NCI-H187 (cell line): Measurements from ENCODE around the gene AFG1L.
"Not testable (repeated sequence)": the region's sequence is repeated elsewhere in the genome, so short reads cannot be mapped to it uniquely, and the experiment has no call there.

Source experiments
- DNase-seq, 2 experiments: peaks; one replicate each; lab custom pipeline; 2025; lab: John Stamatoyannopoulos, UW

AFG1L gene

DNA sequence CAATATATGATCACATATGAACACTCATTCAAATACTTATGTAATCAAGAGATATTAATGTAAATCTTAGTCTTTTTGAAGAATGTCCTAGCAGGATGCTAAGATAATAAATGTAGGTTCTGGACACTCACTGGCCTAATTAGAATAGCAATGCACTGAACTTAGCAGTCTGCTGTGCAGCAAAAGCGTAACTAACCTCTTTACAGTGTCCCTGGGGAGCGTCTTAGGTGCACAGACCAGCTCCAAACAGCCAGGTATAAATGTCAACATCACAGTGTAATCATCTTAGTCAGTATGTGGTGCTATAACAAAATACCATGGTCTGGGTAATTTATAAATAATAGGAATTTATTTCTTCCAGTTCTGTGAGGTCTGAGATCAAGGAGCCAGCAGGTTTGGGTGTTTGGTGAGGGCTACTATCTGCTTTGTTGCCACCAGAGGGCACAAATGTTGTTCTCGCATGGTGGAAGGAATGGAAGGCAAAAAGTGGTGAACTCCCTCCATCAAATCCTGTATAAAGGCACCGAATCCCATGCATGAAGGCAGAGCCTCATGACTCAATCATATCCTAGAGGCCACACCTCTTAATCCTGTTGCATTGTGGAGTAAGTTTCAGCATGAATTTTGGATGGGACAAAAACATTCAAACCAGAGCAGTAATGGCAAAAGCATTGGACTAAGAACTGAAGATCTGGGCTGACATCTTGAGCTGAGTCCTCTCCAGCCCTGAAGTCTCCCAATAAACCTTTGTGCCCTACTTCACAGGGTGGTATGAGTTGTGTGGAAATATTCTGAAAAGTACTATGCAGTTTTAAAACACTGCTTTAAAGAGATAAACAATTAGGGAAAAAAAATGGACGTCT lies 224.1 kb downstream of the AFG1L start:
- DNase-seq = no peak

DNA sequence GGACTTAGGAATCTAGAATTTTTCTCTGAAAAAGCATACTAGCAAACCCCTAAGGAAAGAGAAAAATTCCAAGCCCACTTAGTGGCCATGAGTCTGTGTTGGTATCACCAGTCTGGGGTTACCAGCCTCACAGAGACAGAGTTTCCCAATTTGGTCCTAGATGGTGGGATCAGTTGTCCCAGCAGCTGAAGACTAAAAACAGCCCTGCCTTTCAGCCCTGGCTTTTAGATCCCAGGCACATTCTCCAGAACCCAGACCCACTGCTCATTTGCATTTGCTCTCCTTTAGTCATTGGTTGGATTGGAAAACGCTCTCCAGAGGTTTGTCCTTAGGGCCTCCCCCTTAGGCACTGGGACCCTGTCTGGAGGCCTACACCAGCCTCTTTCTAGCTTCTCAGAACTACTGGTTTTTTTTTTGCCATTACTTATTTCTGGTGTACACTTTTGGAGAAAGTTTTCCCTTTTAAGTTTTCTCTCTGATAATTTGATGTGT lies 226.8 kb downstream of the AFG1L start:
- no peak for DNase-seq

DNA sequence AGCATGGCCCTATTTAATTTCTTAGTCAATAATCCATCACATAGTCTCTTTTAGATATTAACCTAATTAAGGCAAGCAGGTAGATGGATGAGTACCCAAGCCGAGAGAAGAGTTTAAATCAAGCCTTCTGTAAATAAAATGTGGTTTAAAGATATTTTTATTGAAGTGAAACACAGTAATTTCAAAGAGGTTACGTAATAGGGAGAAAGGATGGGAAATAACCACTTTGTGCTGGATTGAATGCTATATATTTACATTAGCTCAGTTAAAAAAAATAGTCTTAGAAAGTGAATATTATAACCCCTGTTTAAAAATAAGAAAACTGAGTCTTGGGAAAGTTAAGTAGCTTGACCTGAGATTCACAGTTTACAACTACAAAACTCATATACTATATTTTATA lies 228.8 kb downstream of the AFG1L start:
- DNase-seq = no peak

DNA sequence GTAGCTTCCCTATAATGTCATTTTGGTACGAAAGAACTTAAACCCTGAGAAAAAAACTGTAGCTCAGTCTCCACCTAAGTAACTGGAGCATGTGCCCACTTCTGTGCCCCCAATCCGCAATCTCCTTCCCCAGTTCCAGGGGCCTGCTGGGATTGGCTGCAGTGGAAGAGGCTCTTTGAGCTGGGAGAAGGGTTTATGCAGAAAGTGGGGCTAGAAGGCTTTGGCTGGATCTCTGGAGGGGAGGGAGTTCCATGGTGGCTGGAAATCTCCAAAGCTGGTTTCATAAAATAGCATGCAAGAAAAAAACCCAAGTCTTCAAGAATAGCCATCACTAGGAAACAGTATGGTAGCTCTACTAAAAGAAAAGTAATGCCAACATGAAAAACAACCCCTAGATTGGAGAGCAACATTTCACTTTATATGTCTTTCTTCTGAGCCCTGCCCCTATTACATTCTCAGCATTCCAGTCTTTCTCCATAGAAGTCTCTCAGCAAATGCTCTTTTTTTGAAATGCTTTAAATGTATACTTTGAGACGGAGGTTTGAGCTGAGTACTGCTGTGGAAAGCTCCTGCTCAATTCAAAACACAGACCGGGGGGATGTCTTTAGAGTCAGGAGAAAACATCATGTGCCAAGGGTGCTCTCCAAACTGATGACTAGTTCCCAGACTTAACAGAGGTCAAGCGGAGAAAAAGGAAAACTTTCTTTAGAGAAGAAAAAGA lies 229.8 kb downstream of the AFG1L start:
- no peak for DNase-seq

DNA sequence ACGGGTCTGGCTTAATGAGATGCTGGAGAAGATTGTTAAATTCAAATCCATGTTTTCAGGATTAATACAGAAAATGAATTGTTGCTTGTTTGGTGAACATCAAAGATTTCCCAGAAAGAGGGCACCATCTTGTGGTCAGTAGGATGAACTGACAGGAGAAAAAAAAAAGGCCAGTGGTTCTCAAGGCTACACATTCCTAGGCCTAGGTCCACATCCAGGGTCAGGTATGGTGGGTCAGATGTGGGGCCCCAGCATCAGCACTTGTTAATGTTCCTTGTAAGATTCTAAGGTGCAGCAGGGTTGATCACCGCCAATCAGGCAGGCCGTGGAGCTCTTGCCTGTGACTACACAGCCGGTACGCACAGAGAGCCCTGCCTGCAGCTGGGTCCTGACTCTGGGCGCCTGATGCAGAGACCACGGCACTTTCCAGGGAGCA lies 231.9 kb downstream of the AFG1L start:
- no peak for DNase-seq

DNA sequence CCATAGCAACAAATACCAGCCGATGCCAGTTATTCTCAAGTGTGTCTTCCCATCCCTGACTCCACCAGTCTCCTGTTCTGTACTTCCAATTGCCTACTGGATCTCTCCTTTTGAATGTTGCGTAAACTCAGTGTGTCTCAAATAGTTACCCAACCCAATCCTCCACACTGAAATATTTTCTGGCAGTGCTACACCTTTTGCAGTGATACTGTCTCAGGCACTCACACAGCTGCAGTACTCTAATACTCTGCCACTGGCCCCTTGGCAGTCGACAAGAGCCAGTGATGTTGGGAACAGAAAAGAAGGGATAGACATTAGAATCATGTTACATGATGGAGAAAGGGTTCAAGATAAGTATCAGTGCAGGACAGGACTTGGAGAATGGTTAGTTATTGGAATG lies 234.0 kb downstream of the AFG1L start:
- DNase-seq = no peak

DNA sequence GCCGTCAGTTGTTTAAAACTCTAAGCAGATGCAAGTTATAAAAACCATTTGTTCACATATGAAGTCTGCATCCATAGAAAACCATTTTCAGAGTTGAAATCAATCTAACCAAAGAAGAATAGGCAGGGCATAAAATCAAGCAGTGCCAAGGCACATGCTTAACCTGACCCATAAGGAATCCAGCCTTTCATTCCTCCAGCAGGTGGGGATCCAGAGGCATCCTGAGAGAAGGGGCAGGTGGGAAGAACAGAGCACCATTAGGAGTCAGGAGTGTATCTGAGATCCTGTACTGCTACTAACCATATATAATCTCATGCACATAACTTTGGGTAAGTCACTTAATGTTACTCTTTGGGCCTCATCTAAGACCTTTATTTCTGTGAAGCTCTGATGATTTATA lies 236.5 kb downstream of the AFG1L start:
- DNase-seq = no peak

DNA sequence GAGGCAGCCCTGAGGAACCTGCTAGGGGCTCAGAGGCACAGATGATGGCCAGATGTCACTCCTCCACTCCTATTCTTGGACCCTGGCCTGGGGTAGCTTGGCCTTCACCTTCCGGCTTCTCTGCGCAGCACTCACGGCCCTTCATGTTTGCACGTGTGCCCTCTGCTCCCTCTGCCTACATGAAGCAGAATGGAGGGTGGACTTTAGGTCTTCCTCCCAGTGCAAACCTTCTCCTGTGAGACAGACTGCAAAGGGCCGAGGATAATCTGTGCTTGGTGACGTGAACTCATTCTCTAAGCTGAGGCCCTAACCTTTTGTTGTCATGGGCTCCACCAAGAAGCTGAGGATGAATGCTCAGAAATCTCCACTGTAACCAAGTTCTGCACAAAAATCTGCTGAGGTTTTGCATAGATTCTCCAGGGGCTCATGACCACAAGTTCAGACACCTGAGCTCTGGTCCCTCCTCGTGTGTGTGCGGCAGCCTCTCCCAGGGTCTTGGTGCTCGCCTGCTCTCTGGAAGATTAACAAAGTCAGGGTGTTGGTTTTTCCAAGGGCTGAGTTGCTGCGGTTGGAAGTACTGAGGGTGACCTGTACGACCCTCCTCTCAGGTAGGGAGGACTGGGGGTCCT lies 240.4 kb downstream of the AFG1L start:
- DNase-seq = no peak

DNA sequence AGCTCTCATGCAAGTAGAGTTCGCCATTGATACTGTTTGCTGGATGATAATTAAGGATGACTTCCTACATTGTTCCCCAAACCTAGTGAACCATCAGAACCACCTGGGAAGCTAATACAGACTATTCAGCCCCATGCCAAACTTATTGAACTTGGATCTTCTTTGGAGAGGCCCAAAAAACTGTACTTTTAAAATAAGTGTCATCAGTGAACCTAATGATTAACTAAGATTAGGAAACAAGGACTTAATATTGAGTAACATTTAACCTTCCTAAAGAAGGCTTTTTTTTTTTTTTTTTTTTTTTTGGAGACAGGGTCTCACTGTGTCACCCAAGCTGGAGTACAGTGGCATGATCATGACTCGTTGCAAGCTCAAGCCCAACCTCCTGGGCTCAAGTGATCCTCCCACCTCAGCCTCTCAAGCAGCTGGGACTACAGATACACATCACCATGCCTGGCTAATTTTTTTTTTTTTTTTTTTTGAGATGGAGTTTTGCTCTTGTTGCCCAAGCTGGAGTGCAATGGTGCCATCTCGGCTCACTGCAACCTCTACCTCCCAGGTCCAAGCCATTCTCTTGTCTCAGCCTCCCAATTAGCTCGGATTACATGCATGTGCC lies 241.2 kb downstream of the AFG1L start:
- DNase-seq = not testable (repeated sequence)

DNA sequence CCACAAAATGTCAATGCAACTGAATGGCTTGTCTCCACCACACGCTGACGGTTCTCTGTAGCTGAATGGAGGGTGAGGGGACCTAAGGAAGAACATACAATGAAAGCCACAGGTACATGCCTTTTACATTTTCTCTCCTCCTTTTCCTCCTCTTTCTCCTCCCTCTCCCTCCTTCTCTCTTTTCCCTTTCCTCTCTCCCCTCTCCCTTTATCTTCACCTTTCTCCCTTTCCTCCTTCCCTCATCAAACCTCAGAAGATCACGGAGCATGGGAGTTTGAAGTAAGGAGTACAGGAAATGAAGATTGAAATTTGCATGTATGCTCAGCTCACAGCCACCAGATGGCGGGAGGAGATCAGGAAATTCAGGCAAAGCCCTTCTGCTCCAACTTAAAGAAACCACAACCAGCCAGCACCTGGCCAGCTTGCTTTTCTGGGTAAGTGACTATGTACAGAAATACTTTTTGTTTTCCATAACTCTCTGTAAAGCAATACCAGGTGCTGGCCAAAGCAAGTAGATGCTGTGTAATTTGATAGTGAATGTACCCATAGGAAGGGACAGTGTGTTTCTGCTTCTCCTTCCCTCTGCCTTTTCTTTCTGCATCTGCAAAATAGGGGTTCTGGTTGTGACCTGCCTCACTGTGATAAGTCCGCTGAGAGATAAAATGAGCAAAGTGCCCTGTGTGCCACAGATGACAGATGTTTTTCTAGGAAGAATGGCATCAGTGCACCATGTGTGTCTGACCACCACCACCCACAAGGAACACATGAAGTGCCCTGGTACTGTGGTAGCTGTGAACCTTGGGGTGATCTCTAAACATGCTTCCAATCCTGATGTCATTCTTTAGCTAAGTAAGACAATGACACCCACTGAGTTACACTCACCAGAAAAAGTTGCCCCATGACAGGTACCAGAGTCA lies 247.2 kb downstream of the AFG1L start:
- peak; percentile 13 to 63 for DNase-seq

DNA sequence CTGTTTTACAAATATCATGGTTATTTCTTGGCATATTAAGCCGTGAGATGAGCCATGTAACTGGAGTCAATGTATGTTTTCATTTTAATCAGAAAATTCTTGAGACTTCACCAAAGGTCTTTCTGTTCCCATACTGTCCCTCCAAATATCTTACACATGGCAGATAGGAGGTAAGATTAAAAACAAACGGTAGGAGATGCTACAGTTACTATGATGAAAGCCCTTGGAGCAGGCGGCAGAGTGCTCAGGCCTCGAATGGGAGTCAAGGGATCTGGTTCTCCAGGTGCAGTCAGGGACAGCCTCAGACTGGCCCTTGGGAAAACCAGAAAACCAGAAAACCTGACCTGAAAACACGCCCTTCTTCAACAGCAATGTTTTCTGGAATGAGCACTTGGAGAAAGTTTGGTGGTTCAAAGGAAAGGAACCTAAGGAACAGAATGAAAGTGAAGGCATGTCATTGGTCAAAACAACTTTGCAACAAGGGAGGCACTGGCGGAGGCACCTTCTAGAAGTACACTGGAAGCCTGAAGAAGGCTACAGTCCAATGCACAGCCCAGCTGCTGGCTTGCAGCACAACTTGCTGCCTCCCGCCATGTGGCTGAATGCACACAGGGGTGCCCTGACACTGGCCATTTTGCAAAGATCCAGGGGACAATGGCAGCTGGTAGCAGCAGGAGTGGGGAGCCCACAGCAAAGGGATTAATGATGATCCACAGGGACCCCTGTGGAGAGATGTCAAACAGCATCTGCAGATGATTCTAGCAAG lies 248.5 kb downstream of the AFG1L start:
- DNase-seq = no peak

DNA sequence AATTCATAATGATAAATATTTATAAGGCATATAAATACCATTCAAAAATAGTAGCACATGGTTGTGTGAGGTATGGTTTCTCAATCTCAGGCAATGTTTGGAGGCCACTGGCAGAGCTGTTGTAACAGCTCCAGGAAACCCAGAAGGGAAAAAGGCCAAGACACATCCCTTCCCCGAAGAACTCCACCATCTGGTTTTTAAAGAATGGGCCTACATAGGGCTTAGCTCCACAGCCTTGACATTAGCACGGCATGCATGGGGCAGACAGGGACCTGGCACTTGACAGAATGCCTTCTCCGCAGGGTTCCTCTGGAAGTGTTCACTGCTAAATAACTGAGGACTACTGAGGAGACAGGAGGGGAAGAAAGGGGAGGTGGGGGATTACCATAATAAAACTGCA lies 249.8 kb downstream of the AFG1L start:
- DNase-seq = no peak

DNA sequence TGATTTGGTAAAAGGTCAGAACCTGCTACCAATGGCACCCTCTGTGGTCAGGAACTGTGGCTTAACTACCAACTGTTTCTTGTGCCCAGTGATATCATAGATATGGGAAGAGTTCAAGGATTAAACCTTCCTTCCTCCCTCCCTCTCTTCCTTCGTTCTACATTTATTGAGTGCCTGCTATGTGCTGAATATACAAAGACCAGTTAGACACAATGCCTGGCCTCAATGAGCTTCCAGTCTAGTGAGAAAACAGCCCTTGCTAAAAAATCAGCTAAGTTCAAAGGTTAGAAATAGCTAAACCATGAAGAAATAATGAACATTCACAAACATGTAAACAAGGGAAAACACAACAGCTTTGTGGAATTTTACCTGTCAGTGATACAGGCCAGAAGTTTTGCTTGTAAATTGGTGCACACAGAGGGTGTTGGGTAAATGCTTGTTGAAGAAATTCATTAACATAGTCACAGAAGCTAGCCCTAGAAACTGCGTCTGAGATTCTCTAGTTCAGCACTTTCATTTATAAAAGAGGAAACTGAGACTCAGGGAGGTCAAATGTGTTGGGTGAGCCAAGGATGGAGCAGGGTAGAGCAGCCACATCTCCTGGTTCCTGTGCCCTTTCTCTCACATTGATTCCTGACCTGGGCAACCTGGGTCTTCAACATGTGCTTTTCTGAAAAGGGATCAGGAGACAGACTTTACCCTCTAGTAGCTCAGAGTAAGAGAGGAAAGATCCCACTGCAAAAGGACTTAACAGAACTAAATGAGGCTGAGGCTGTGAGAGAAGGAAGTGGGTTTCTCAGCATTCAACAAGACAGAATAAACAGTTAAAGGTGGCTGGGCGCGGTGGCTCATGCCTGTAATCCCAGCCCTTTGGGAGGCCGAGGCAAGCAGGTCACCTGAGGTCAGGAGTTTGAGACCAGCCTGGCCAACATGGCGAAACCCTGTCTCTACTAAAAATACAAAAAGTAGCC lies 251.5 kb downstream of the AFG1L start:
- no peak for DNase-seq

DNA sequence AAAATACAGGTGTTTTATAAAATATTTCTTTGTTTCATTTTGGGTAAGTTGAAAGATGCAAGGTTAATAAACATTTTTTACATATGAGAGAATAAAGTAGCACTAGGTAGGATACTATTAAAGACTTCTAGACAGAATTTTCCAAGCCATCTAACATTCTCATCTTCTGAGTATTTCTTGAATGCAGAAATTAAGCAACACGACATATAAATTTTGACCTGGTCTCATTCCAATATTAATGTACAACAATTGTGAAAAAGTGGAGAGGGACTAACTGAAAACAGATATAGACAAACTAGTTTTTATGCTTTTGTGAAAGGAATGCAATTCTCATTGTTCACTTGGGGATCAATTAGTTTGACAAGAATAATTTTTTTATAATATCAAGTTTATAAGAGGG lies 254.4 kb downstream of the AFG1L start:
- DNase-seq = no peak

DNA sequence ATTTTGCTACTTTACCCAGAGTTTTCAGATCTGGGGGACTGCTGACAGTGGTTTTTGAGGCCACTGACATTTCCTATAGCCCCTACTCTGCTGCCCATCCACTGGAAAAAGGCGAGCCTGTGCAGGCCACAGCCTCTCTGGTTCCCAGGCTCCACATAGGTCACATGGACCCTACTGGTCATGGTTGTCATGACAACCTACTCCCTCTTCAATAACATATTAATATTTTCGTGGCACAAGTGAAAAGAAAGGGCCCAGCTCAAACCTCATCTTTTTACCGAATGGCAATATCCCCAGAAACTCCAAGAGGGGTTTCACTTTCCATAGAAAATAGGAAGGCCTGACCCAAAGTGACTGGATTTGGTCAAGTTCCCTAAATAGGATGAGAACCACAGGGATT lies 254.9 kb downstream of the AFG1L start:
- DNase-seq = no peak

DNA sequence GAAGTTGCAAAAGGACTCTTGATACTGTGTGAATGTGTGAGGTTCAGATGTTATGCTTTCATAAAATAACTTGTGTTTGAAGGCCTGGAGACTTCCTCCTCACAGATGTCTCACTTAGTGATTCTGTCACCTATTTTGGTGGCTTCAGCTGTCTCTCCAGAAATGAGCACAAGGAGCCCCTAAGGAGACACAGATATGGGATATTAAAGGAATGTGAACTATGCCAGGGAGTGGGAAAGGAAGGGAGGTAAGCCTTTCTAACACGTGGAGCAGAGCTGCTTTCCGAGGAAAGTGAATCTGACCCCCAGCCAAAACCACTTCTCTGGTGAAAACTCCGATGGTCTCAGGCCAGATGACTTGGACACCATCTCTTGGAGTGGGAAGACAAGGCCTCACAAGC lies 255.4 kb downstream of the AFG1L start:
- no peak for DNase-seq

DNA sequence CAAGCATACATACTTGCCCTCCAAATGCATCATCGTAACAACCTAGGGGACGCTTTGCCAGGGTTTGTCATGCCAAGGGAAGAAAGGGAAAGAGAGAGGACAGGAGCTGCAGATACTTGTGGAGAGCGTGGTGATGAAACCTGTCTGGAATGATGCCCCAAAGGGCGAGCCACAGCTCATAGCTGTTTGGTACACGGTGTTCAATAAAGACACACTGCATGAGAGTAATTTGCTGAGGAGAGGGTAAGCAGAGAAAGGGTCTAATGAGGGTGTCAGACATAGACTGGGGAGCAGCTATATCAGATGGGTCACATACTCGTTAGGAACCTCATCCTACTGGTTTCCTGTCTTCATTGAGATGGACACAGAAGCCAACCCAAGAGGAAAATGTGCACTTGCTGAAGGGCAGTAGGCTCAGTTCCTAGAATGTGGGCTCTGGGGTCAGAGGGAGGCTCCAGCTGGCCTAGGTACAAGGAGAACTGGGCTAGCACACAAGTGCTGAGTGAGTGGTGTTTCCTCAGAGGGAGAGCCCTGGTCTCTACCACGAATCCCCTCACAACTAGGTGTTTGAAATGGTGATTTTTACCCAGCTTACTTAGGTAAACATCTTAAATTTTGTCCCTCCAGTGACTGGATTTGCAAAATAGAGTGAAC lies 260.7 kb downstream of the AFG1L start:
- DNase-seq = no peak

DNA sequence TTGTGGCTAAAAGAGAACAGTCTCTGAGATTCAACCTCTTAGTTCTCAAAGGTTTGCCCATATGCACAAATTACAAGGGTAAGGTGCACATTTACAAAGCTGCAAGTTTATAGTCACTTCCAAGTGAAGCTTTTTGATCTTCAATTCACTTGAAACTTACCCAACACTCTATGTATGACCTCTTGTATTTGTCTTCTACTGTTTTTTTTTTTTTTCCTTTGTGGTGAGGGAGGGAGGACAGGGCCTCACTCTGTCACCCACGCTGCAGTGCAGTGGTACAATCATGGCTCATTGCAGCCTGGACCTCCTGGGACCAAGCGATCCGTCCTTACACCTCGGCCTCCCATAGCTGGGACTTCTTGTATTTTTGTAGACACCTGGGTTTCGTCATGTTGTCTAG lies 261.4 kb downstream of the AFG1L start:
- no peak for DNase-seq
